VCaP (cell line): Measurements from ENCODE around the gene GABRB1.

Experiments used
- H3K27ac ChIP-seq: fragments of 450-650 bp; 2 replicates; pipeline ENCODE4 v1.5.1; 2017
- TF ChIP-seq, protein P1 (sequence below): fragments of 450-650 bp; conservative IDR thresholded peaks from 2 replicates; pipeline ENCODE4 v1.5.1; 2017; ENCODE audit warnings: mild to moderate bottlenecking, moderate library complexity

Gene GABRB1

GRCh38 chr4:47065051-47065481 is 33.7 kb downstream of the GABRB1 start:
- TF ChIP-seq, protein P1, sequence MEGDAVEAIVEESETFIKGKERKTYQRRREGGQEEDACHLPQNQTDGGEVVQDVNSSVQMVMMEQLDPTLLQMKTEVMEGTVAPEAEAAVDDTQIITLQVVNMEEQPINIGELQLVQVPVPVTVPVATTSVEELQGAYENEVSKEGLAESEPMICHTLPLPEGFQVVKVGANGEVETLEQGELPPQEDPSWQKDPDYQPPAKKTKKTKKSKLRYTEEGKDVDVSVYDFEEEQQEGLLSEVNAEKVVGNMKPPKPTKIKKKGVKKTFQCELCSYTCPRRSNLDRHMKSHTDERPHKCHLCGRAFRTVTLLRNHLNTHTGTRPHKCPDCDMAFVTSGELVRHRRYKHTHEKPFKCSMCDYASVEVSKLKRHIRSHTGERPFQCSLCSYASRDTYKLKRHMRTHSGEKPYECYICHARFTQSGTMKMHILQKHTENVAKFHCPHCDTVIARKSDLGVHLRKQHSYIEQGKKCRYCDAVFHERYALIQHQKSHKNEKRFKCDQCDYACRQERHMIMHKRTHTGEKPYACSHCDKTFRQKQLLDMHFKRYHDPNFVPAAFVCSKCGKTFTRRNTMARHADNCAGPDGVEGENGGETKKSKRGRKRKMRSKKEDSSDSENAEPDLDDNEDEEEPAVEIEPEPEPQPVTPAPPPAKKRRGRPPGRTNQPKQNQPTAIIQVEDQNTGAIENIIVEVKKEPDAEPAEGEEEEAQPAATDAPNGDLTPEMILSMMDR, result no peak
- H3K27ac ChIP-seq, result no peak overlapping the region

- TF ChIP-seq, protein P1, result no peak
- no peak overlapping the region for H3K27ac ChIP-seq
Observed at GRCh38 chr4:47068986-47069385, 37.6 kb downstream of the GABRB1 start.

DNA sequence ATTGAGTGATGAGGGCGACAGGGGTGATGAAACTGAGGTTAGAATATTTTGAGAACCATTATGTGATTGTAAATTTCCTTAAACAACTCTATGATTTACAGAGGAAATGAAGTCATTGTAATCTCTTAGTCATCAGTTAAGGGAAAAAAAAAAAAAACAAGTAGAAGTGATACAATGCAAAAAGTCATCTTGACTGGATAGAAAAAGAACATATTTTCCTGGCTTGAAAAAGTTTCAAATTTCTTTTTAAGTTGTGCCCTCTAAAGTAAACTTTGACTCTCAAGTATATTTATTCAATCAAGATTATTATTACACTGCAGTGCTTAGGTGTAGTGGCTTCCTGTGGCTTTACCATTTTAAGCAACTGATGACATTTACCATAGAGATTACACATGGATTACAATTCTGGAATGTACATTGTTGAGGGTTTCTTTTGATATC is 40.6 kb downstream of the GABRB1 start:
- TF ChIP-seq, protein P1, result no peak
- H3K27ac ChIP-seq, result no peak overlapping the region

GRCh38 chr4:47073647-47074046 is 42.3 kb downstream of the GABRB1 start:
- H3K27ac ChIP-seq, result no peak overlapping the region
- TF ChIP-seq, protein P1, result no peak

- no peak overlapping the region for H3K27ac ChIP-seq
- TF ChIP-seq, protein P1, result no peak
Observed at GRCh38 chr4:47074816-47075215, 43.4 kb downstream of the GABRB1 start.

- TF ChIP-seq, protein P1, result no peak
- H3K27ac ChIP-seq, result no peak overlapping the region
Observed at GRCh38 chr4:47075262-47075661, 43.9 kb downstream of the GABRB1 start.

DNA sequence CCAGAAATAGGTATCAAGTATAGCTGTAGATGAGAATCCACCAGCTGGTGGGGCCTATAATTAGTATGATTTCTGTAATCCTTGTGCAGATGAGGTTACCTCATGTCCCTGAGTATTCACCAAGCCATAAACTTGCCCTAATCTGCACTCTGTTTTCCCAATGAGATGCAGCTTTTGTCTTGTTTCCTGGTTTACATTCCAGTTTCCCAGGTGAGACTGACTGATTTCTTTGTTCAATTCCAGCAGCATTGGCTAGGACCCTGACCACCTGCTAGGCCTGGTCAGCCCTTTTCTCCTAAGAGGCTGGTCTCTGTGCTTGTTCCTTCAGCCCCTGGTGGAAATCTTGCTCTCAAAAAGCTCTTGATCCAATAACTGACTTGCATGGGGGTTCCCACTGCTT is 44.6 kb downstream of the GABRB1 start:
- H3K27ac ChIP-seq, result no peak overlapping the region
- TF ChIP-seq, protein P1, result no peak
